Ovary (tissue), 3 donors: Measurements from ENCODE around the gene ARHGEF19.

ENCODE experiments used
- CTCF ChIP-seq, 3 donors: fragments of 450-650 bp in 2 of 3; fragments of 200-600 bp in 1 of 3; IDR thresholded peaks; one replicate each; pipeline versions ENCODE4 v1.5.1 to v1.8.0; 2016 to 2022; ENCODE audit warnings: antibody characterized with exemption in 3 of 3, mild to moderate bottlenecking in 1 of 3
- POLR2A ChIP-seq: fragments of 450-650 bp; IDR thresholded peaks from one replicate; pipeline ENCODE4 v1.6.1; 2017; ENCODE audit warnings: antibody characterized with exemption, mild to moderate bottlenecking, moderate library complexity
- donor health status: DM: no; HTN: no; CAD: no.

DNA sequence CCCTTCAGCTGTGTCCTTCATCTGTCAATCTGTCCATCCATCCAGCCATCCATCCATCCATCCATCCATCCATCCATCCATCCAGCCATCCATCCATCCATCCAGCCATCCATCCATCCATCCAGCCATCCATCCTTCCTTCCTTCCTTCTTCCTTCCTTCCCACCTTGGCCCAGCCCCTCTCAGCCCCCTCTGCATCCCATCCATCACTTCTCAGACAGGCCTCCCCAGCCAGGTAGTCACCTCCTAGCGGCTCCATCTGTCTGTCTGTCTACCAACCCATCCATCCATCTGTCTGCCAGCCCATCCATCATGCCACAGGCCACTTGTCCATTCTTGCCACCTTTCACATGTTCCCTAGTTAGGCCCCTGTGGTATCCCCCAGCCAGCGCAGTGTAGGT is 46.3 kb downstream of the ARHGEF19 start:
- TF ChIP-seq CTCF (IDR thresholded peaks at IDR 0.05) (no peak), POLR2A (no peak)
